NCI-H2107 treated with DMSO at 0.1 percent for 48 hours (cell line): ENCODE measurements around the gene TLR6.
"Not testable (repeated sequence)": the region's sequence is repeated elsewhere in the genome, so short reads cannot be mapped to it uniquely, and the experiment has no call there.

ENCODE experiments used
- DNase-seq: peaks from one replicate; lab custom pipeline; 2025; ENCODE audit not compliant: unreplicated experiment; lab: John Stamatoyannopoulos, UW

The TLR6 gene

GRCh38 chr4:38823766-38824165 is 32.9 kb downstream of the TLR6 start:
- no peak for DNase-seq

GRCh38 chr4:38822748-38823303 is 33.8 kb downstream of the TLR6 start:
- no peak for DNase-seq

- DNase-seq = no peak
These were observed 34.9 kb downstream of the TLR6 start for GRCh38 chr4:38821739-38822138.

DNA sequence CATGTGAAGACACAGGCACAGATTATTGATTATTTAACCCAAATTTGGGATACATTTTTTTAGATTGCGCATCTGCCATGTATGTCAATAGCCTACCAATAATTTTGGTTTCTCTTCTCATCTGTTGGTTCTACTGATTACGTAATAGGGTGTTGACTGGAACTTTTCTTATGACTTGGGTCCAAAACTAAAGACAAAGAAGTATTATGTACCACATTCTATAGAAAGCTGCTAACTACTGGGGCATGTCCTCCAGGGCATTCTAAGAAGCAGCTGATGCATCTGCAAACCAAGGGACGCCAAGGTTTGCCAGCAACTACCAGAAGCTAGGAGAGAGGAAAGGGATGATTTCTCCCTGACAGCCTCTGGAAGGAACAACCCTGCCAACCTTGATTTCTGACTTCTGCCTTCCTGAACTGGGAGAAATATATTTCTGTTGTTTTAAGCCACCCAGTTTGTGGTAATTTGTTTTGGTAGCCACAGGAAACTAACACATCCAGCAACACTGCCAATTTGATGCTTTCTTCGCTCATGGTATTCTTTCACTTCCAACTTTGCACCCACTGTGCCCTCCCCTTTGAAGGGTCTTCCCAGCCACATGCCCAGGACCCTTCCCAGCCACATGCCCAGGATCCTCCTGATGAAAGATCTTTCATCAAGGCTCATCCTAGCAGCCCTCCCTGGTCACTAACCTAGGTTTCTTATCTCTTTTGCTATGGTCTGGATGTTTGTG is 36.1 kb downstream of the TLR6 start:
- DNase-seq = no peak

GRCh38 chr4:38819569-38819968 is 37.0 kb downstream of the TLR6 start:
- no peak for DNase-seq

GRCh38 chr4:38818441-38818976 is 38.1 kb downstream of the TLR6 start:
- DNase-seq = no peak

GRCh38 chr4:38815885-38816782 is 40.5 kb downstream of the TLR6 start:
- no peak for DNase-seq

- no peak for DNase-seq
These were observed 42.2 kb downstream of the TLR6 start for GRCh38 chr4:38814386-38814785.

GRCh38 chr4:38811297-38811696 is 45.3 kb downstream of the TLR6 start:
- DNase-seq = no peak

DNA sequence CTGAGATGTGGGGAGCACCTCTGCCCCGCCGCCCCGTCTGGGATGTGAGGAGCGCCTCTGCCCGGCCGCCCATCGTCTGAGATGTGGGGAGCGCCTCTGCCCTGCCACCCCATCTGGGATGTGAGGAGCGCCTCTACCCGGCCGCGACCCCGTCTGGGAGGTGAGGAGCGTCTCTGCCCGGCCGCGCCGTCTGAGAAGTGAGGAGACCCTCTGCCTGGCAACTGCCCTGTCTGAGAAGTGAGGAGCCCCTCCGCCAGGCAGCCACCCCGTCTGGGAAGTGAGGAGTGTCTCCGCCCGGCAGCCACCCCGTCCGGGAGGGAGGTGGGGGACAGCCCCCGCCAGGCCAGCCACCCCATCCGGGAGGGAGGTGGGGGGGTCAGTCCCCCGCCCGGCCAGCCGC is 49.2 kb downstream of the TLR6 start:
- DNase-seq = not testable (repeated sequence)

- not testable (repeated sequence) for DNase-seq
These were observed 50.4 kb downstream of the TLR6 start for GRCh38 chr4:38806251-38806650.

DNA sequence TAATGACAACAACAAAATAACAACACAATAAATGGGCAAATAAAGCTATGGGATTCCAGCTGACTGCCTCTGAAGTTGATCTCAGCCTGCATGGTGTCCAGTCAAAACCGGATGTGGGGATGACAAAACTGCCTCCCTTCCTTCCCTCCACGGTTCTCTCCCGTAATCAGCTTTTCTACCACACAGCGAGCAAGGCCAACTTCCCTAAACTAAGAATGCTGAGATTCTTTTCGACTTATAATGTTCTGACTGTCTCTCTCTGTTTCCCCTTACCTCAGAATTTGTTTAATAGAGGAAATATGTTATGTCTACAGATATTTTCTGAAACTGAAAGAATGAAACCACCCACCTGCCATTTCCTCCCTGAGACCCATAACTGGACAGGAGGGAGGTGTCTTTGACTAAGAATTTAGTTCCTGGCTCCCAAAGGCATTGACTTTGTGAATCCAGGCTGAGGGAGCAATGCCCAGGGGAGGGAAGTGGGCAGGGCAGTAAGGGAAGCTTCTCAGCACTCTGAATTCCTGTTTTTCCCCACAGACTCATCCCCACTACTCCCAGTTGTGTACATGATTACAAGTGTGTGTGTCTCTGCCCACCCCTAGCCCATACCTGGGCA is 51.0 kb downstream of the TLR6 start:
- no peak for DNase-seq

DNA sequence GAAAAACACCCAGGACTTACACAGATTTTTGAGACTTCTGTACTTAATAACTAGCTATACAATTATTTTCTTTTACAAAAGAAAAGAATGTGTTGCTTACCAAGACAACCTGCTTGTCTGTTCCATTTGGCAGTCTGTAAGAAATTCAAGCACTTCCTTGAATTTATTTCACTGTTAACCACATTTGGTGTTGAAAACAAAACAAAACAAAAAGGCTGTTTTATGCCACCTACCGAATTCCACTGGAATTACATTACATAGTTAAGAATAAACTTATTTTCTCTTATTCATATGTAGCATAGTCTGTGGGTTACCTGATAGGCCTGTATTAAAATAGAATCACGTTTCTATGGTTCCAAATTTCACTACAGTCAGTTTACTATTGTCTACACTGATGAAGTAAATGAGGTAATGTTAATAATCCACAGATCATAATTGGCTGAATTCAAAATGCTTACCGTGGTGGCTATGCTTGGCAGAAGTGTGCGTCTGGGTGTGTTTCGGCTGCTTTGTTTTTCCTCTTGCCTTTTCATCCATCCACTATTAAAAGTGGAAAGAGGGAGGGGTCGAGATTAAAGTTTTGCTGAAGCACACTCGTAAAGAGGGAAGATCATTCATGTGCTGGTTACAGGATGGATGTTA is 51.8 kb downstream of the TLR6 start, which contains the start of gene TLR1:
TSS of gene TLR1 (minus strand) at position 138 of the 642 bp plus-strand sequence. CDS start 5,960 bp downstream, outside the sequence.
- DNase-seq = no peak

GRCh38 chr4:38803833-38804653 is 52.6 kb downstream of the TLR6 start:
- DNase-seq = no peak

GRCh38 chr4:38802561-38803355 is 53.9 kb downstream of the TLR6 start:
- no peak for DNase-seq

- DNase-seq = no peak
These were observed 55.6 kb downstream of the TLR6 start for GRCh38 chr4:38800961-38801450.

DNA sequence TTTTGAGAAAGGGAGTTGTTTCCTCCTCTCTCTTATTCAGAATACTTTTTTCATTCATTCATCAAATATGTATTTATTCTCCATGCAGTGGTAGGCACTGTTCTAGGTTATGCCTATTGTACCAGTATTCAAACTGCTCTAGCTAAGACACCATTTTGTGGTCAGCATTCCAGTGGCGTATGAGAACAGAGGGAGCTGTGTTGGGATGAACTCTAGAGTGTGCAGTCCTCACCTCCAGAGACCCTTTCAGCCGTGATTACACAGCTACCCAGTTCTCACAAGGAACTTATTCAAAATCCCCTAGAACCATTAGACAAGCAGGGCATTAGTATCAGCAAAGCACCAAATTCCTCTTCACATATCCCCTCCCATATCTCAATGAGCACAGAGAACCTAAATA is 56.3 kb downstream of the TLR6 start:
- no peak for DNase-seq

GRCh38 chr4:38795087-38795486 is 61.5 kb downstream of the TLR6 start:
- DNase-seq = no peak

DNA sequence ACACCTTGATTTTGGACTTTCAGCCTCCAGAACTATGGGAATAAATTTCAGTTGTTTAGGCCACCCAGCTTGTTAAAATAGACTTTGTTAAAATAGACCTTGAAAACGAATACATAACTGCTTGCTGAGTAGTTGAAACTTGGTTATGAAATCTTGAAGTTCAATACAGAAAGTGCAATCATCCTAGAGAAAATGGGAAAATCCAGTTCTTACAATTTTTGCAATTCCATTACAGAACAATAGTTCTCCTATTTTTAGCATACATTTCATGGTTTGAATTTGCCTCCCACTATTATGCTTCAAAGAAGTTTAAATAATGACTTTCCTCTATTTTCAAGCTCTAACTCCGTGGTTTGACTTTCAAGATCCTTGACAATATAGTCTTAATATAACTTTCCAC is 62.6 kb downstream of the TLR6 start:
- DNase-seq = no peak
